ENCODE data around the gene GOLGA8H. TPM values are rescaled to one million over a fixed set of nuclear protein-coding genes. Genes with fewer than 3 reads are reported as not detected.
"Not testable (repeated sequence)": the region's sequence is repeated elsewhere in the genome, so short reads cannot be mapped to it uniquely, and the experiment has no call there.

GOLGA8H gene
- under 1 TPM in 1 of 2 donors, not detected in 1; 0.47 TPM for total RNA-seq
- long read RNA-seq = 0 reads

- DNase-seq; intact Hi-C loops (cut with DNase I, micrococcal nuclease); ATAC-seq: not testable (repeated sequence)
These were observed at the start of gene GOLGA8H for GRCh38 chr15:30603796-30604195. TSS of gene GOLGA8H (plus strand) at chr15:30604028. CDS start at chr15:30604126, 98 bp downstream.

- intact Hi-C loops (cut with DNase I, micrococcal nuclease); DNase-seq: not testable (repeated sequence)
- ATAC-seq = peak; percentile 59
These were observed 36.9 kb upstream of the GOLGA8H start for GRCh38 chr15:30566949-30567348.

- peak; percentile 70 for ATAC-seq
- intact Hi-C loops (cut with DNase I, micrococcal nuclease) = not testable (repeated sequence)
These were observed 30.8 kb upstream of the GOLGA8H start for GRCh38 chr15:30573012-30573491.

GRCh38 chr15:30579394-30579970 is 24.3 kb upstream of the GOLGA8H start:
- DNase-seq; intact Hi-C loops (cut with DNase I, micrococcal nuclease); ATAC-seq: not testable (repeated sequence)

More at GRCh38 chr15:30573012-30573491, 30.8 kb upstream of the GOLGA8H start:
- not testable (repeated sequence) for DNase-seq

- not testable (repeated sequence) for DNase-seq
These were observed 23.1 kb upstream of the GOLGA8H start for GRCh38 chr15:30580716-30581115.

GRCh38 chr15:30598953-30599352 is 4.9 kb upstream of the GOLGA8H start:
- DNase-seq; ATAC-seq; intact Hi-C loops (cut with DNase I, micrococcal nuclease): not testable (repeated sequence)

More at GRCh38 chr15:30580716-30581115, 23.1 kb upstream of the GOLGA8H start:
- ATAC-seq; intact Hi-C loops (cut with DNase I, micrococcal nuclease): not testable (repeated sequence)

GRCh38 chr15:30612271-30612670 is 8.4 kb downstream of the GOLGA8H start:
- intact Hi-C loops (cut with DNase I, micrococcal nuclease); DNase-seq; ATAC-seq: not testable (repeated sequence)

- ATAC-seq; intact Hi-C loops (cut with DNase I, micrococcal nuclease); DNase-seq: not testable (repeated sequence)
These were observed 17.5 kb downstream of the GOLGA8H start for GRCh38 chr15:30621342-30621741.

- intact Hi-C loops (cut with DNase I, micrococcal nuclease) = not testable (repeated sequence)
These were observed 21.8 kb downstream of the GOLGA8H start, which contains the start of gene ARHGAP11B for GRCh38 chr15:30625436-30626193. TSS of gene ARHGAP11B (plus strand) at chr15:30626128.

GRCh38 chr15:30626194-30626565 is 22.4 kb downstream of the GOLGA8H start:
- intact Hi-C loops (cut with DNase I, micrococcal nuclease); DNase-seq; ATAC-seq: not testable (repeated sequence)

More at GRCh38 chr15:30625436-30626193, 21.8 kb downstream of the GOLGA8H start, which contains the start of gene ARHGAP11B:
- DNase-seq = peak; percentile 91 to 95
- ATAC-seq = peak; percentile 92

- peak; percentile 14 for ATAC-seq
- intact Hi-C loops (cut with DNase I, micrococcal nuclease); DNase-seq: not testable (repeated sequence)
These were observed 22.8 kb downstream of the GOLGA8H start for GRCh38 chr15:30626632-30627031.

GRCh38 chr15:30650012-30650929 is 46.4 kb downstream of the GOLGA8H start:
- ATAC-seq = no peak
- intact Hi-C loops (cut with DNase I, micrococcal nuclease) = no loop called here
- DNase-seq = no peak

- DNase-seq; intact Hi-C loops (cut with DNase I, micrococcal nuclease): not testable (repeated sequence)
- ATAC-seq = peak; percentile 24
These were observed 57.3 kb downstream of the GOLGA8H start for GRCh38 chr15:30661154-30661553.

Other genes with a start within 250 kb of the GOLGA8H start
- 1 to 10 TPM in 1 of 2 donors, under 1 TPM in 1; 0.85 to 2.0 TPM for gene CHRFAM7A, start 210.5 kb upstream of the GOLGA8H start, total RNA-seq
- 1 to 10 TPM; 1.2 to 1.6 TPM for gene GOLGA8R, start 189.8 kb upstream of the GOLGA8H start, total RNA-seq
- under 1 TPM in 1 of 2 donors, not detected in 1; 0.43 TPM for gene GOLGA8Q, start 52.0 kb upstream of the GOLGA8H start, total RNA-seq